Measurements from ENCODE around the gene PTPRD.

GRCh38 chr9:9623506-9623905 is 989.3 kb downstream of the PTPRD start:
- TF ChIP-seq CTCF (conservative IDR thresholded peaks at IDR 0.05; ENCODE audit: low read depth, low read length) (no peak), EZH2 (IDR thresholded peaks at IDR 0.05; ENCODE audit: borderline replicate concordance, low read depth, low read length, poor library complexity, severe bottlenecking) (no peak)
